DOHH2 (cell line): ENCODE measurements around the gene CLASP1.

Experiments
- H3F3A ChIP-seq: fragments of 200-600 bp; sonication (generic), shearing (Covaris generic); 2 replicates; pipeline ENCODE4 v1.6.0; 2016; ENCODE audit warnings: antibody characterized with exemption, mild to moderate bottlenecking; ENCODE audit not compliant: control insufficient read depth, insufficient read depth
- H3K27ac ChIP-seq: fragments of 200-600 bp; sonication (generic); 2 replicates; pipeline ENCODE4 v1.5.1; 2014; ENCODE audit warnings: low read depth, mild to moderate bottlenecking, low read length, moderate library complexity
- H3K27me3 ChIP-seq: fragments of 200-600 bp; sonication (generic); 2 replicates; pipeline ENCODE4 v1.6.1; 2014; ENCODE audit warnings: mild to moderate bottlenecking, low read length, mixed read lengths; ENCODE audit not compliant: control insufficient read depth
- H3K36me3 ChIP-seq: fragments of 200-600 bp; sonication (generic); 2 replicates; pipeline ENCODE4 v1.6.1; 2014; ENCODE audit warnings: mild to moderate bottlenecking, low read length, moderate library complexity, mixed read lengths; ENCODE audit not compliant: control insufficient read depth
- H3K4me1 ChIP-seq: fragments of 200-600 bp; sonication (generic); 2 replicates; pipeline ENCODE4 v1.6.1; 2014; ENCODE audit warnings: mild to moderate bottlenecking, low read length, mixed read lengths; ENCODE audit not compliant: control insufficient read depth
- H3K4me2 ChIP-seq: fragments of 200-600 bp; sonication (generic); 2 replicates; pipeline ENCODE4 v1.6.0; 2014; ENCODE audit warnings: mild to moderate bottlenecking, low read length, moderate library complexity
- H3K4me3 ChIP-seq: fragments of 200-600 bp; sonication (generic); 2 replicates; pipeline ENCODE4 v1.5.1; 2014; ENCODE audit warnings: mild to moderate bottlenecking, low read length, mixed read lengths
- H3K79me2 ChIP-seq: fragments of 200-600 bp; sonication (generic); 2 replicates; pipeline ENCODE4 v1.6.1; 2014; ENCODE audit warnings: mild to moderate bottlenecking, low read length, mixed read lengths; ENCODE audit not compliant: control insufficient read depth
- H3K9me2 ChIP-seq: fragments of 200-600 bp; sonication (generic); replicated peaks from 2 replicates; pipeline ENCODE4 v1.6.1; 2014; ENCODE audit warnings: mild to moderate bottlenecking, low read length, mixed read lengths; ENCODE audit not compliant: control insufficient read depth
- H3K9me3 ChIP-seq: fragments of 200-600 bp; sonication (generic); 2 replicates; pipeline ENCODE4 v1.6.1; 2014; ENCODE audit warnings: antibody characterized with exemption, low read length, mixed read lengths; ENCODE audit not compliant: control insufficient read depth, insufficient read depth
- H4K20me1 ChIP-seq: fragments of 200-600 bp; sonication (generic); 2 replicates; pipeline ENCODE4 v1.6.0; 2014; ENCODE audit warnings: low read depth, mild to moderate bottlenecking, antibody characterized with exemption, low read length, moderate library complexity; ENCODE audit not compliant: control insufficient read depth, insufficient read depth
- CTCF ChIP-seq: fragments of 200-600 bp; sonication (generic); IDR thresholded peaks from one replicate; pipeline ENCODE4 v1.5.1; 2014; ENCODE audit warnings: antibody characterized with exemption, mild to moderate bottlenecking, low read depth, low read length; ENCODE audit not compliant: poor library complexity, severe bottlenecking
- EZH2phosphoT487 ChIP-seq: fragments of 200-600 bp; sonication (generic); IDR thresholded peaks from 2 replicates; pipeline ENCODE4 v1.6.1; 2017; ENCODE audit warnings: borderline replicate concordance, mild to moderate bottlenecking, antibody characterized with exemption, low read length, moderate library complexity, mixed read lengths

The CLASP1 gene

GRCh38 chr2:121372082-121372481 is 277.2 kb downstream of the CLASP1 start:
- Histone ChIP-seq H4K20me1 (no peaks in the 10 kb centered on the region), H3K4me1 (peaks cover 12% of the 10 kb centered on the region; the same call in 1 of the 2 replicates), H3K36me3 (peaks cover 48% of the 10 kb centered on the region), H3K4me2 (no peak overlapping the region), H3K9me2 (no peaks in the 10 kb centered on the region), H3K4me3 (no peak overlapping the region), H3F3A (no peaks in the 10 kb centered on the region), H3K79me2 (no peaks in the 10 kb centered on the region), H3K9me3 (no peaks in the 10 kb centered on the region), H3K27me3 (no peaks in the 10 kb centered on the region), H3K27ac (no peak overlapping the region)
- TF ChIP-seq CTCF (no peak), EZH2phosphoT487 (no peak)

- TF ChIP-seq CTCF: no peak
- TF ChIP-seq EZH2phosphoT487: no peak
- Histone ChIP-seq H3K79me2 (no peaks in the 10 kb centered on the region), H3K27me3 (no peaks in the 10 kb centered on the region), H3K36me3 (peaks cover 44% of the 10 kb centered on the region), H3K4me1 (peaks cover 7% of the 10 kb centered on the region; the same call in 1 of the 2 replicates), H3K27ac (no peak overlapping the region), H3F3A (no peaks in the 10 kb centered on the region), H3K4me3 (no peak overlapping the region), H3K4me2 (no peak overlapping the region), H3K9me2 (no peaks in the 10 kb centered on the region), H4K20me1 (0 out of 2 replicates have a peak, but pooled peaks cover 3% of the 10 kb centered on the region), H3K9me3 (no peaks in the 10 kb centered on the region)
Measured at GRCh38 chr2:121368836-121369235, 280.4 kb downstream of the CLASP1 start.

- H3K27ac ChIP-seq: no peak overlapping the region
- H3K27me3 ChIP-seq: no peaks in the 10 kb centered on the region
Measured at GRCh38 chr2:121368155-121368554, 281.1 kb downstream of the CLASP1 start.

More at GRCh38 chr2:121368155-121368554, 281.1 kb downstream of the CLASP1 start:
- H3K9me2 ChIP-seq: no peaks in the 10 kb centered on the region
- H3K9me3 ChIP-seq: no peaks in the 10 kb centered on the region
- H3K4me2 ChIP-seq: no peak overlapping the region
- 0 out of 2 replicates have a peak, but pooled peaks cover 3% of the 10 kb centered on the region for H4K20me1 ChIP-seq
- H3K4me3 ChIP-seq: no peak overlapping the region
- no peaks in the 10 kb centered on the region for H3F3A ChIP-seq
- H3K79me2 ChIP-seq: no peaks in the 10 kb centered on the region
- H3K4me1 ChIP-seq: peaks cover 4% of the 10 kb centered on the region; the same call in 1 of the 2 replicates
- H3K36me3 ChIP-seq: peaks cover 46% of the 10 kb centered on the region
- TF ChIP-seq CTCF (no peak), EZH2phosphoT487 (no peak)
